WI38 (cell line): ENCODE data around the gene USP36.
"Not testable (repeated sequence)": the region's sequence is repeated elsewhere in the genome, so short reads cannot be mapped to it uniquely, and the experiment has no call there.

Experiments
- H3K4me3 ChIP-seq: 2 replicates; pipeline ENCODE4 v1.5.1; 2011; ENCODE audit warnings: low read depth, mild to moderate bottlenecking, control low read depth, low read length
- TF ChIP-seq, protein P1 (sequence below): IDR thresholded peaks from 2 replicates; pipeline ENCODE4 v1.5.1; 2012; ENCODE audit warnings: low read depth, mild to moderate bottlenecking, control low read depth, low read length

Gene USP36

DNA sequence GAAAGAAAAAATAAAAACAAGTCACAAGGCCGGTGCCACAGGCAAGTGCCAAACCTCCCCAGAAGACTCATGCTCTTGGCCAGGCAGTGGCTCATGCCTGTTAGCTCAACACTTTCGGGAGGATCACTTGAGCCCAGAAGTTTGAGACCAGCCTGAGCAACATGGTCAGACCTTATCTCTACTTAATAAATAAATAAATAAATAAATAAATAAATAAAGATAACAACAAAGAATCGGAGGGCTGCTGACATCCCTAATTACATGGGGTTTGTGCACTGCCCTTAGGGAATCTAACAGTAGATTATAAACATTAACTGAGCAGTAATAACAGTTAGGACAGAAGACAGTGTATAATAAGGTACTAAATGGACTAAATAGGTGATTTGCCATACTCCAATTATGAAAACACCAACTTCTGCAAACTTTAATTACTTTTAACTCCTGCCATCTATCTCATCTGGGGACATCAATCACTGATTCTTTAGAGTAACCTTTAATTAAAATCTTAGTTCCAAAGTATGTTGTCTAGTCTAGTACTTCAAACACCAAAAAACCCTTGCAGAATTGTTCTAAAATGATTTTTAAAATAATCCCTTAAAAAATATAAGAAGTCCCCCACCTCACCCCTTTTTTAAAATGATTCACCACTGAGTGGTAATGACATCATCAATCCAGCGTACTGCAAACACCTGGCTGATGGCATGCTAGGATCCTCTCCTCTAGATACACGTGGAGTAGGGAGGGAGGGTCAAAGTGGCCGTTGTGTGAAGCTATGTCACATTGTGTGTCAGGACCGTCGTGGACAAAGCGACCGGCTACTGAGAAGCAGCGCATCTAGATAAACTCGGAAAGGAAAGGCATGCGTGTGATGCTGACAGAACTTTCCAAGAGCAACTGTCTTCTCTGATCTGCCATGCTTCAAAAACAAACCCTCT, 87.0 kb downstream of the USP36 start:
- TF ChIP-seq, protein P1, sequence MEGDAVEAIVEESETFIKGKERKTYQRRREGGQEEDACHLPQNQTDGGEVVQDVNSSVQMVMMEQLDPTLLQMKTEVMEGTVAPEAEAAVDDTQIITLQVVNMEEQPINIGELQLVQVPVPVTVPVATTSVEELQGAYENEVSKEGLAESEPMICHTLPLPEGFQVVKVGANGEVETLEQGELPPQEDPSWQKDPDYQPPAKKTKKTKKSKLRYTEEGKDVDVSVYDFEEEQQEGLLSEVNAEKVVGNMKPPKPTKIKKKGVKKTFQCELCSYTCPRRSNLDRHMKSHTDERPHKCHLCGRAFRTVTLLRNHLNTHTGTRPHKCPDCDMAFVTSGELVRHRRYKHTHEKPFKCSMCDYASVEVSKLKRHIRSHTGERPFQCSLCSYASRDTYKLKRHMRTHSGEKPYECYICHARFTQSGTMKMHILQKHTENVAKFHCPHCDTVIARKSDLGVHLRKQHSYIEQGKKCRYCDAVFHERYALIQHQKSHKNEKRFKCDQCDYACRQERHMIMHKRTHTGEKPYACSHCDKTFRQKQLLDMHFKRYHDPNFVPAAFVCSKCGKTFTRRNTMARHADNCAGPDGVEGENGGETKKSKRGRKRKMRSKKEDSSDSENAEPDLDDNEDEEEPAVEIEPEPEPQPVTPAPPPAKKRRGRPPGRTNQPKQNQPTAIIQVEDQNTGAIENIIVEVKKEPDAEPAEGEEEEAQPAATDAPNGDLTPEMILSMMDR = no peak
- H3K4me3 ChIP-seq = no peak overlapping the region

DNA sequence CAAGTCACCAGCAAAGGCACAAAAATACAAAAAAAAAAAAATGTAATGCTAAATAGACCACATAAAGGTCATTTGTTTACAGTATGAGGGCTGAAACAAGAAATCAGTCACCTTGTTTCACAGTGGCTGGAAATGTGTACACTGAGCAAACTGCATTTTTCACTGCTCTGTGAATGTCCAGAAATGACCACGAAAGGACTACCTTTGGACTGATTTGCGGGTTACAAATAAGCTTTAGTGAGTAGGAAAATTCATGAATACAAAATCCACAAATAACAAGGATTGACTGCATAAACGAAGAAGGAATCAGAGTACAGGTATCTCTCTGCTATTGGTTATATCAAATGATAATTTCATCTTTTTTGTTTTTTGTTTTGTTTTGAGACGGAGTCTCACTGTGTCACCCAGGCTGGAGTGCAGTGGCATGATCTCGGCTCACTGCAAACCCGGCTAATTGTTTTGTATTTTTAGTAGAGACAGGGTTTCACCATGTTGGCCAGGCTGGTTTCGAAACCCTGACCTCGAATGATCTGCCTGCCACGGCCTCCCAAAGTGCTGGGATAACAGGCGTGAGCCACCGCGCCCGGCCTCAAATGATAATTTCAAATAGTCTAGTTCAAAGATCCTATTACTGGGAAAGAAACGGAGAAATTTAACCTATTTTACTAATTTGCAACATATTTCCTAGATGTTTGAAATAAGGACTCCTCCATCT, 89.0 kb downstream of the USP36 start:
- TF ChIP-seq, protein P1 = no peak

DNA sequence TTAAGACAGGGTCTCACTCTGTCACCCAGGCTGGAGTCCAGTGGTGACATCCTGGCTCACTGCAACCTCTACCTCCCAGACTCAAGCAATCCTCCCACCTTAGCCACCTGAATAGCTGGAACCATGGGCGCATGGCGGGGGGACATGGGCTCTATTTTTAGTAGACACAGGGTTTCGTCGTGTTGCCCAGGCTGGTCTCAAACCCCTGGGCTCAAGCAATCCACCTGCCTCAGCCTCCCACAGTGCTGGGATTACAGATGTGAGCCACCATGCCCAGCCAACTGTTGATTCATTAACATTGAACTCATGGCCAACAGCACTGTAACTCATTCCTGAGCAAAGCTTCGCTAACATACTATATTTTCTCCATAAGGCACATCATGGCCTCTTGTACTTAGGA, 89.6 kb downstream of the USP36 start:
- not testable (repeated sequence) for H3K4me3 ChIP-seq

More for the DNA sequence above, 89.0 kb downstream of the USP36 start:
- H3K4me3 ChIP-seq = no peak overlapping the region

DNA sequence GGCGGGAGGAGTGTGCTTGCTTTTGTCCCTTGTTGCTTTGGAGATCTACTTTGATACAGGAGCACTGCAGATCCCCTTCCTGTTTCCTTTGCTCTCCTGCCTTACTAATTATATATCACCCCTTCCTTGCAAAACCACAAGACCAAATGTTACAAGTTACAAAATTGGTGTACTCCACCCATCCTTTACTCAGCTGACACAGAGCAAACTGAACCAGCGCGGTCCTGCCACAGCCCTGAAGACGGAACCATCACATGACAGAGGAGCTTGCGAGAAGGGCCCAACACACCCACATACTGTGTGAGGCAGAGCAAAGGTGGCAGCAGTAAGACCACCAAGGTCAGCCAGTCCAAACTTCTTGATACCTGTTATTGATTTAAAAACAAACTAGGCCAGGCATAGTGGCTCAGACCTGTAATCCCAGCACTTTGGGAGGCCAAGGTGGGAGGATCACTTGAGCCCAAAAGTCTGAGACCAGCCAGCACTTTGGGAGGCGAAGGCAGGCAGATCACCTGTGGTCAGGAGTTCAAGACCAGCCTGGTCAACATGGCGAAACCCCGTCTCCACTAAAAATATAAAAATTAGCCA, 91.8 kb downstream of the USP36 start:
- H3K4me3 ChIP-seq = no peak overlapping the region
- TF ChIP-seq, protein P1 = no peak

DNA sequence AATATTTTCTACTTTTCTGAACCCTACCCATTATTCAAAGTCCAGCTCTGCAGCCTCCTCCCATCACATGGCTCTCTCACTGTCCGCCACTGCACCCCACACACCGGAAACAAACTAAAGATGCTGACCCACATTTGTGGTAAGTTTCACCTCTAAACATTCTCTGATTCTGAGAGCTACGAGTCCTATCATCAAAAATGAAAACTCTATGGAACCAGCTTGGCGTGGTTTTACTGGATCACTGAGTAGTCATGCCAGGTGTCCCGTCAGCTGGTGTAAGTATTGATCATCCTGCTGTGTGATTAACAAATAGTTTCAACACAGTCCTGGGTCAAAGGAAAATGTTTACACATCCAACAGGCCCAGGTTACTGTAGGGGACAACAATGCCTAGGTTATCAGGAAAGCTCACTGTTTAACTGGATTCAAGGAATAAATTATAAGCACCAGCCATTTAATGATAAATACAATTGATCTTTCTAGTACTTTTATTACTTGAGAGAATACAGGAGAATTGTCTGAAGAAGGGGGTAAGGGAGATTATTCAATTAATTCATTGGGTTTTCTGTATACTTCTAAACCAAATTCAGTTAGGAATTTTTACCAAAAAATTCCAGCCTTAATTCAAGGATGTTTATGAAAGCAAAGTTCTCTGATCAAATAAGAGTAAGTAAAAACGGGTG, 92.4 kb downstream of the USP36 start:
- TF ChIP-seq, protein P1 = no peak

DNA sequence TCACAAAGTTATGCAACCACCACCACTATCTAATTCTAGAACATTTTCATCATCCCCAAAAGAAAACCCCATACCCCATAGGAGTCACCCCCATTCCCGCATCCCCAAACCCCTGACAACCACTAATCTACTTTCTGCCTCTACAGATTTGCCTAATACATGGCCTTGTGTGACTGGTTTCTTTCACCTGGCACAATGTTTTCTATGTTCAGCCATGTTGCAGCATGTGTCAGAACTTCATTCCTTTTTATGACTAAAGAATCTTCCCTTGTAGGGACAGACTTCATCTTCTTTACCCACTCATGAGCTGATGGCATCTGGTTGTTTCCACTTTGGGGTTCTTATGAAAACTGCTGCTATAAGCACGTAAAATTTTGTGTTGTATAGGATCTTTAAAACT, 93.1 kb downstream of the USP36 start:
- H3K4me3 ChIP-seq = no peak overlapping the region
- TF ChIP-seq, protein P1 = no peak

More for the DNA sequence above, 92.4 kb downstream of the USP36 start:
- H3K4me3 ChIP-seq = no peak overlapping the region

DNA sequence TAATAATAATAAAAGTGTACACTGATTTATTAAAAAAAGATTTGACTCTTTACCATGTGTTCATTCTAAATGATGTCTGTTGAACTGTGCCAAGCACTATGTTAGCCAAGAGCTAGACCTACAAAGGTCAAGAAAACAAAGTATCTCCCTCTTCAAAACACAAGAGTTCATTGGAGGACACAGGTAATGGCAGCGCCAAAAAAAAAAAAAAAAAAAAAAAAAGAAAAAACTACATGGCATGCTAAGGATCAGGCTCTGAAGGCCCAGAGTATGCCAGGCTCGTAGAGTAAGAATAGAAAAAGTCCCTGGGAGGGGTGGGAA, 93.7 kb downstream of the USP36 start:
- no peak overlapping the region for H3K4me3 ChIP-seq
- TF ChIP-seq, protein P1 = no peak
